ENCODE data around the gene TMEM101. TPM values are rescaled to one million over a fixed set of nuclear protein-coding genes. Genes with fewer than 3 reads are reported as not detected.
A peak's percentile ranks its signal among the peaks of the same experiment; 100 is the strongest.

The TMEM101 gene
- total and polyA plus RNA-seq, 2 of the 13 experiments (the other 11 are each of a cell fraction or from before 2014, with no cell fraction given), result 72.0 to 100 TPM

DNA sequence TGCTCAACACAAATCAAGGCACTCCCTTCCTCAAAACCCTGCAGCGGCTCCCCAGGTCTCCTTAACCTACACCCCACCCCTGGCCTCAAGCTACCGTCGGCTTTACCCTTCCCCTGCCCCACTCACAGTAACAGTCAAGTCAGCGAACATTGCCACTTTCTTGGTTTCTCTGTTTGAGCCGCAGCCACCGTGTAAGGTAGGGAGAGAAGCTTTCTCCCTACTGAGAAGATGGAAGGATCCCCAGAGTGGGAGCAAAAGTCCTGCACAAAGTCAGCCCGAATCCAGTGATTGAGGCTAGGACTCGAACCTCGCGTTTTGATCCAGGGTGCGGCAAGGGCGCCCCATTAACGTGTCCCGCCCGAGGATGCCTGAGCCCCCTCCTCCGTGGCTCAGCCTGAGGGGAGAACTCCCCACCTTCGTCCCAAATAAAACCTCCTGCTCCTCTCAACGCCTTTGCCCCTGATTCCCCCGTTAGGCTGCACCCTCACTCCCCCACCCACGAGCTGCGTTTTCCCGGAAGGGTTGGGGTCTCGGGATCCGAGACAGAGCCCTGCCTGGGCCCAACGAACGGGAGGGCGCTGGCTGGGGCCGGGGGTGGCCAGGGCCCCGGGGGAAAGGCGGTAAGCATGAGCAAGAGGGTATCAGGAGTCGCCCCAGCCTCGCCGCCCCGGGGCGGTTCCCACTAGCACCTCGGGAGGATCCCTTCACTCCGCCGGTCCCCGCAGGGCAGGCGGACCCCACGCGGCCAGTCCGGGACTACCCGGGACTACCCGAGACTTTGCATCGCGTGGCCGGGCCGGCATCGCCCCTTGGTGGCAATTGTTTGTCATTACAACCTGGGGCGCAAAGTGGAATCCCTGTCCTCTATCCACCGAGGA is 20.3 kb downstream of the TMEM101 start (continued):
- TF ChIP-seq ZNF350 (CRISPR knock-in tag; IDR thresholded peaks at IDR 0.05; ENCODE audit: borderline replicate concordance, low read depth), result 0 out of 2 replicates have a peak, but pooled peaks have one; percentile 21
- no peak for TF ChIP-seq ZNF432 (CRISPR knock-in tag; IDR thresholded peaks at IDR 0.05; ENCODE audit: borderline replicate concordance)
- 0 out of 2 replicates have a peak, but pooled peaks have one; percentile 45 for TF ChIP-seq REXO4 (CRISPR knock-in tag; IDR thresholded peaks at IDR 0.05; ENCODE audit: borderline replicate concordance)
- TF ChIP-seq ZNF766 (CRISPR knock-in tag; IDR thresholded peaks at IDR 0.05; ENCODE audit: borderline replicate concordance), result peak; percentile 21; the same call in 1 of the 2 replicates
- TF ChIP-seq EZH2 (conservative IDR thresholded peaks at IDR 0.05; ENCODE audit: low read depth, low read length), result peak; percentile 85; the same call in 1 of the 2 replicates
- peak; percentile 44; the same call in 1 of the 3 replicates for TF ChIP-seq MXI1 (IDR thresholded peaks at IDR 0.05; ENCODE audit: borderline replicate concordance, low read depth, low read length)
- no peak for TF ChIP-seq SIX1 (CRISPR knock-in tag; IDR thresholded peaks at IDR 0.05; ENCODE audit: borderline replicate concordance)
- peak; percentile 80; the same call in 1 of the 2 replicates for TF ChIP-seq MTF2 (CRISPR knock-in tag; IDR thresholded peaks at IDR 0.05; ENCODE audit: borderline replicate concordance)
- TF ChIP-seq, protein P1, sequence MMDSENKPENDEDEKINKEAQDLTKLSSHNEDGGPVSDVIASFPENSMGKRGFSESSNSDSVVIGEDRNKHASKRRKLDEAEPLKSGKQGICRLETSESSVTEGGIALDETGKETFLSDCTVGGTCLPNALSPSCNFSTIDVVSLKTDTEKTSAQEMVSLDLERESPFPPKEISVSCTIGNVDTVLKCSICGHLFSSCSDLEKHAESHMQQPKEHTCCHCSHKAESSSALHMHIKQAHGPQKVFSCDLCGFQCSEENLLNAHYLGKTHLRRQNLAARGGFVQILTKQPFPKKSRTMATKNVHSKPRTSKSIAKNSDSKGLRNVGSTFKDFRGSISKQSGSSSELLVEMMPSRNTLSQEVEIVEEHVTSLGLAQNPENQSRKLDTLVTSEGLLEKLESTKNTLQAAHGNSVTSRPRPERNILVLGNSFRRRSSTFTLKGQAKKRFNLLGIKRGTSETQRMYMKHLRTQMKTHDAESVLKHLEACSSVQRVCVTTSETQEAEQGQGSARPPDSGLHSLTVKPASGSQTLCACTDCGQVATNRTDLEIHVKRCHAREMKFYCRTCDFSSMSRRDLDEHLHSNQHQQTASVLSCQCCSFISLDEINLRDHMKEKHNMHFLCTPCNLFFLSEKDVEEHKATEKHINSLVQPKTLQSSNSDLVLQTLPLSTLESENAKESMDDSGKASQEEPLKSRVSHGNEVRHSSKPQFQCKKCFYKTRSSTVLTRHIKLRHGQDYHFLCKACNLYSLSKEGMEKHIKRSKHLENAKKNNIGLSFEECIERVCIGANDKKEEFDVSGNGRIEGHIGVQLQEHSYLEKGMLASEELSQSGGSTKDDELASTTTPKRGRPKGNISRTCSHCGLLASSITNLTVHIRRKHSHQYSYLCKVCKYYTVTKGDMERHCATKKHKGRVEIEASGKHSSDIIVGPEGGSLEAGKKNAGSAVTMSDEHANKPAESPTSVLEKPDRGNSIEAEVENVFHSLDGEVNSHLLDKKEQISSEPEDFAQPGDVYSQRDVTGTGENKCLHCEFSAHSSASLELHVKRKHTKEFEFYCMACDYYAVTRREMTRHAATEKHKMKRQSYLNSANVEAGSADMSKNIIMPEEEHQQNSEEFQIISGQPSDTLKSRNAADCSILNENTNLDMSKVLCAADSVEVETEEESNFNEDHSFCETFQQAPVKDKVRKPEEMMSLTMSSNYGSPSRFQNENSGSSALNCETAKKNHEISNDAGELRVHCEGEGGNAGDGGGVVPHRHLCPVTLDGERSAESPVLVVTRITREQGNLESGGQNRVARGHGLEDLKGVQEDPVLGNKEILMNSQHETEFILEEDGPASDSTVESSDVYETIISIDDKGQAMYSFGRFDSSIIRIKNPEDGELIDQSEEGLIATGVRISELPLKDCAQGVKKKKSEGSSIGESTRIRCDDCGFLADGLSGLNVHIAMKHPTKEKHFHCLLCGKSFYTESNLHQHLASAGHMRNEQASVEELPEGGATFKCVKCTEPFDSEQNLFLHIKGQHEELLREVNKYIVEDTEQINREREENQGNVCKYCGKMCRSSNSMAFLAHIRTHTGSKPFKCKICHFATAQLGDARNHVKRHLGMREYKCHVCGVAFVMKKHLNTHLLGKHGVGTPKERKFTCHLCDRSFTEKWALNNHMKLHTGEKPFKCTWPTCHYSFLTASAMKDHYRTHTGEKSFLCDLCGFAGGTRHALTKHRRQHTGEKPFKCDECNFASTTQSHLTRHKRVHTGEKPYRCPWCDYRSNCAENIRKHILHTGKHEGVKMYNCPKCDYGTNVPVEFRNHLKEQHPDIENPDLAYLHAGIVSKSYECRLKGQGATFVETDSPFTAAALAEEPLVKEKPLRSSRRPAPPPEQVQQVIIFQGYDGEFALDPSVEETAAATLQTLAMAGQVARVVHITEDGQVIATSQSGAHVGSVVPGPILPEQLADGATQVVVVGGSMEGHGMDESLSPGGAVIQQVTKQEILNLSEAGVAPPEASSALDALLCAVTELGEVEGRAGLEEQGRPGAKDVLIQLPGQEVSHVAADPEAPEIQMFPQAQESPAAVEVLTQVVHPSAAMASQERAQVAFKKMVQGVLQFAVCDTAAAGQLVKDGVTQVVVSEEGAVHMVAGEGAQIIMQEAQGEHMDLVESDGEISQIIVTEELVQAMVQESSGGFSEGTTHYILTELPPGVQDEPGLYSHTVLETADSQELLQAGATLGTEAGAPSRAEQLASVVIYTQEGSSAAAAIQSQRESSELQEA (CRISPR knock-in tag; IDR thresholded peaks at IDR 0.05; ENCODE audit: not compliant biosample characterization), result no peak
- 0 out of 2 replicates have a peak, but pooled peaks have one; percentile 44 for TF ChIP-seq ZNF253 (CRISPR knock-in tag; IDR thresholded peaks at IDR 0.05; ENCODE audit: borderline replicate concordance)
- TF ChIP-seq KDM2A (CRISPR knock-in tag; IDR thresholded peaks at IDR 0.05; ENCODE audit: borderline replicate concordance, low read depth), result peak; percentile 94
- TF ChIP-seq ZNF232 (CRISPR knock-in tag; IDR thresholded peaks at IDR 0.05; ENCODE audit: borderline replicate concordance), result 0 out of 2 replicates have a peak, but pooled peaks have one; percentile 58
- TF ChIP-seq, protein P2, sequence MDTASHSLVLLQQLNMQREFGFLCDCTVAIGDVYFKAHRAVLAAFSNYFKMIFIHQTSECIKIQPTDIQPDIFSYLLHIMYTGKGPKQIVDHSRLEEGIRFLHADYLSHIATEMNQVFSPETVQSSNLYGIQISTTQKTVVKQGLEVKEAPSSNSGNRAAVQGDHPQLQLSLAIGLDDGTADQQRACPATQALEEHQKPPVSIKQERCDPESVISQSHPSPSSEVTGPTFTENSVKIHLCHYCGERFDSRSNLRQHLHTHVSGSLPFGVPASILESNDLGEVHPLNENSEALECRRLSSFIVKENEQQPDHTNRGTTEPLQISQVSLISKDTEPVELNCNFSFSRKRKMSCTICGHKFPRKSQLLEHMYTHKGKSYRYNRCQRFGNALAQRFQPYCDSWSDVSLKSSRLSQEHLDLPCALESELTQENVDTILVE (CRISPR knock-in tag; IDR thresholded peaks at IDR 0.05), result peak; percentile 48; the same call in 1 of the 2 replicates
- peak; percentile 52; the same call in 1 of the 2 replicates for TF ChIP-seq SMAD3 (CRISPR knock-in tag; IDR thresholded peaks at IDR 0.05)
- peak; percentile 42; the same call in 1 of the 2 replicates for TF ChIP-seq MED1 (CRISPR knock-in tag; IDR thresholded peaks at IDR 0.05)
- TF ChIP-seq, protein P3, sequence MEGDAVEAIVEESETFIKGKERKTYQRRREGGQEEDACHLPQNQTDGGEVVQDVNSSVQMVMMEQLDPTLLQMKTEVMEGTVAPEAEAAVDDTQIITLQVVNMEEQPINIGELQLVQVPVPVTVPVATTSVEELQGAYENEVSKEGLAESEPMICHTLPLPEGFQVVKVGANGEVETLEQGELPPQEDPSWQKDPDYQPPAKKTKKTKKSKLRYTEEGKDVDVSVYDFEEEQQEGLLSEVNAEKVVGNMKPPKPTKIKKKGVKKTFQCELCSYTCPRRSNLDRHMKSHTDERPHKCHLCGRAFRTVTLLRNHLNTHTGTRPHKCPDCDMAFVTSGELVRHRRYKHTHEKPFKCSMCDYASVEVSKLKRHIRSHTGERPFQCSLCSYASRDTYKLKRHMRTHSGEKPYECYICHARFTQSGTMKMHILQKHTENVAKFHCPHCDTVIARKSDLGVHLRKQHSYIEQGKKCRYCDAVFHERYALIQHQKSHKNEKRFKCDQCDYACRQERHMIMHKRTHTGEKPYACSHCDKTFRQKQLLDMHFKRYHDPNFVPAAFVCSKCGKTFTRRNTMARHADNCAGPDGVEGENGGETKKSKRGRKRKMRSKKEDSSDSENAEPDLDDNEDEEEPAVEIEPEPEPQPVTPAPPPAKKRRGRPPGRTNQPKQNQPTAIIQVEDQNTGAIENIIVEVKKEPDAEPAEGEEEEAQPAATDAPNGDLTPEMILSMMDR (CRISPR knock-in tag; IDR thresholded peaks at IDR 0.05), result peak; percentile 99

Measured in HepG2 (cell line).